Activated CD4-positive, CD25-positive, alpha-beta regulatory T cell treated with anti-CD3 and anti-CD28 coated beads, Interleukin-2, amount 50 U/mL, for 16 hours (primary cell): Measurements from ENCODE around the gene MUC5B.
"Not testable (repeated sequence)": the region's sequence is repeated elsewhere in the genome, so short reads cannot be mapped to it uniquely, and the experiment has no call there.

ENCODE experiments used
- DNase-seq: peaks from one replicate; pipeline ENCODE4 v3.0.0-alpha.2; 2020; ENCODE audit warnings: low read depth, low spot score

The MUC5B gene

GRCh38 chr11:1233351-1234053 is 10.6 kb downstream of the MUC5B start:
- no peak for DNase-seq

- DNase-seq: no peak
Observed at GRCh38 chr11:1234054-1234720, 11.3 kb downstream of the MUC5B start.

- DNase-seq: no peak
Observed at GRCh38 chr11:1234771-1235305, 12.0 kb downstream of the MUC5B start.

- no peak for DNase-seq
Observed at GRCh38 chr11:1235306-1235900, 12.5 kb downstream of the MUC5B start.

GRCh38 chr11:1235901-1236315 is 13.0 kb downstream of the MUC5B start:
- DNase-seq: no peak

GRCh38 chr11:1236316-1237127 is 13.7 kb downstream of the MUC5B start:
- DNase-seq: no peak

- DNase-seq: no peak
Observed at GRCh38 chr11:1237128-1237580, 14.3 kb downstream of the MUC5B start.

- no peak for DNase-seq
Observed at GRCh38 chr11:1237851-1238250, 15.0 kb downstream of the MUC5B start.

GRCh38 chr11:1238767-1239595 is 16.1 kb downstream of the MUC5B start:
- DNase-seq: no peak

GRCh38 chr11:1239596-1240205 is 16.8 kb downstream of the MUC5B start:
- no peak for DNase-seq

- DNase-seq: no peak
Observed at GRCh38 chr11:1240771-1241170, 17.9 kb downstream of the MUC5B start.

GRCh38 chr11:1241706-1242105 is 18.8 kb downstream of the MUC5B start:
- no peak for DNase-seq

GRCh38 chr11:1242289-1242688 is 19.4 kb downstream of the MUC5B start:
- DNase-seq: no peak

- not testable (repeated sequence) for DNase-seq
Observed at GRCh38 chr11:1242751-1243150, 19.9 kb downstream of the MUC5B start.

GRCh38 chr11:1243521-1243920 is 20.7 kb downstream of the MUC5B start:
- not testable (repeated sequence) for DNase-seq

- DNase-seq: not testable (repeated sequence)
Observed at GRCh38 chr11:1244557-1244956, 21.7 kb downstream of the MUC5B start.

GRCh38 chr11:1245717-1246116 is 22.9 kb downstream of the MUC5B start:
- not testable (repeated sequence) for DNase-seq

- DNase-seq: not testable (repeated sequence)
Observed at GRCh38 chr11:1246301-1246700, 23.4 kb downstream of the MUC5B start.

- DNase-seq: not testable (repeated sequence)
Observed at GRCh38 chr11:1247026-1247425, 24.2 kb downstream of the MUC5B start.

GRCh38 chr11:1248951-1249350 is 26.1 kb downstream of the MUC5B start:
- DNase-seq: not testable (repeated sequence)
